Stimulated activated CD8-positive, alpha-beta memory T cell treated with anti-CD3 and anti-CD28 coated beads, Interleukin-12 subunit alpha, Interleukin-12 subunit beta, amount 100 ng/mL, for 1 hour (primary cell): ENCODE results near the gene NAT10.
"Not testable (repeated sequence)": the region's sequence is repeated elsewhere in the genome, so short reads cannot be mapped to it uniquely, and the experiment has no call there.

Experiments
- DNase-seq: peaks from one replicate; pipeline ENCODE4 v3.0.0-alpha.2; 2020; ENCODE audit warnings: low read depth

Gene NAT10

DNA sequence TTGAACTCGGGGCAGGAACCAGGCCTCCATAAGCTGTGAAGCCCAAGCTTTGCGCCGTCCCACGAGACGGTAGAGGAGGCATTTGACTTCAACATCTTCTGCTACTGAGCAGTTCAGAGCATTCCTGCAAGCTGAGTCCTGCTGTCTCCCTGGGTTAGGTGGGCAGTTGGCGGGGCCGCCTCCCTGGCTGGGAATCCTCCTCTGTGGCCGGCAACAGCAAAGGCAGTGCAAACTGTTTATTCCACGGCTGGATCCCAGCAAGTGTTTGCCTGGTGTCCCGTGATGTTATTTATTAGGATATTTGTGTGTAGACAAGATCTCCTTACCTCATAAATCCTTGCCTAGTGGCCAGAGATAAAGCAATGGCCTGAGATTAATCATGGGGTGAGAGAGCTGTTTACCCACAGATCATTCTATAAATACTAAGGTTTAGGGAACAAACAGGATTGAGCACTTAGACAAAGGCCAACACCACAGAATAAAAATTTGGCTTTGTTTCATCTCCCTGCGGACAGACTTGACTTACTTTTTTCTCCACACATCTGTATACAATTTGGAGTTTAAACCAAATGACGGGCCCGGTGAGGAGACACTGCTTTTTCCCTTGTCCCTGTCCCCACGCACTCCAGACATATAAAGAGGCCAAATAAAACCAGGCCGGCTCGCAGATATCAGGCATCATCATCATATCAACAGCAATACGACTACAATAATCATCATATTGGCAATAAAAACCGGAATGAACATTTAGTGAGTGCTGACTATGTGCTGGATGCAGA, 63.4 kb downstream of the NAT10 start:
- DNase-seq = no peak

DNA sequence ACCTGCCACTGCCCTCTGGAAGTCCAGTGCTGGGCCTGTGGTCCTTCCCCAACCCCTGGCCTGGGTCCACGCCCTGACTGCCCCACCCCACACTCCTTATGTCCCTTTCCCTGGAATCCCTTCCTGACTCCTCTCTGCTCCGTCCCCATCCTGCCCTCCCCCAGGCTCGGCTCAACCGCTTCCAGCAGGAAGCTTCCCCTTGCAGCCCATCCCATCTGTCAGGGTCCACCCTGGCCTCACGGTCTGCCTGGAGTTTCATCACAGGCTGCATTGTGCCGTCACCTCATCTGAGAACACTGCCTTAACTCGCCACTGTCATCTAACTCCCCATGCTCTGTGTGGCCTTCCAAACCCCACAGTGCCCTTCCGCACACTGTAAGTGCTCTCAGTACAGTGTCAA, 64.3 kb downstream of the NAT10 start:
- DNase-seq = no peak

GRCh38 chr11:34173050-34173449, 67.6 kb downstream of the NAT10 start:
- DNase-seq = no peak

- peak; percentile 65 for DNase-seq
These were observed 69.1 kb downstream of the NAT10 start for GRCh38 chr11:34174412-34175041.

DNA sequence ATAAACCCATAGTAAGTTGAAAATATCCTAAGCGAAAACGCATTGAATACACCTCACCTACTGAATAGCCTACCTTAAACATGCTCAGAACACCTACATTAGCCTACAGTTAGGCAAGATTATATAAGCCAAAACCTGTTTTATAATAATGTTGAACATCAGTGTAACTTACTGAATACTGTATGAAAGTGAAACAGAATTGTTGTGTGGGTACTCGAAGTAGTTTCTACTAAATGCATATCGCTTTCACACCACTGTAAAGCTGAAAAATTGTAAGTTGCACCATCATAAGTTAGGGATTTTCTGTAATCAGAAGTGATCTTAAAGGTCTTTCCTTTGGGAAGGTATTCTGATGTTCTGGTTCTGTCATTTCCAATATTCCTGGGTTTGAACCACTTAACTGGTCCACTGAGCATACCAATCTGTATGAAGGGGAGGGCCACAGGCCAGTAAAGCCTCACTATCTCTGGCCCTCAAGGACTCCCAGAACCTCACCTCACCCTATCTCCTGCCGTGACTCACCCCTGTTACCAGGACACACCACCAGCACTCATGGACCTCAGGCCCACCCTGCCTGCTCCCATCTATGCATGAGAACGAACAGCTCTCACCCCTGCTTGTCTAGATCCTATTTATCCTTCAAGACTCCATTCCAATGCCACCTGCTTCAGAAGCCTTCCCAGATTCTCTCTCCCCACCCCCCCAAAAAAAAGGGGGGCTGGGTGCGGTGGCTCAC, 70.0 kb downstream of the NAT10 start:
- no peak for DNase-seq

DNA sequence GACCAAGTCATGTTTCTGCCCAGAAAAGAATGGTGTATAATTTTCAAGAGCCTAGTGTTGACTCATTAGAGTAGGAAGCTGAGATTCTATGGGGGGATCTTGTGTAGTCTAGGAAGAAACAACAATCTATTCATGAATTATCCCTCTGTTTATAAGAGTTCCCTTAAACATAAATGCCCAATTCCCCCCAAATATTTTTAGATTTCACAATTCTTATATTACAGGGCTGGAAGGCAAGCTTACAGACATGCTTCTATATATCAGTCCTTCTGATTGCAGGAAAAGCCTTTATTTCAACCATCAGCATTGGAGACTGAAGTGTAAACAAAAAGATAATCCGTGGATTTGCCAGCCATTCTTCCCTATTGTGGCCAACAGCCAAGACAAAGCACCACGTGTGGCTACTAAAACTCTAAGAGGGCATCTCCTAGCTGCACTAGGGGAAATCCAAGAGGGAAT, 71.4 kb downstream of the NAT10 start:
- DNase-seq = no peak

DNA sequence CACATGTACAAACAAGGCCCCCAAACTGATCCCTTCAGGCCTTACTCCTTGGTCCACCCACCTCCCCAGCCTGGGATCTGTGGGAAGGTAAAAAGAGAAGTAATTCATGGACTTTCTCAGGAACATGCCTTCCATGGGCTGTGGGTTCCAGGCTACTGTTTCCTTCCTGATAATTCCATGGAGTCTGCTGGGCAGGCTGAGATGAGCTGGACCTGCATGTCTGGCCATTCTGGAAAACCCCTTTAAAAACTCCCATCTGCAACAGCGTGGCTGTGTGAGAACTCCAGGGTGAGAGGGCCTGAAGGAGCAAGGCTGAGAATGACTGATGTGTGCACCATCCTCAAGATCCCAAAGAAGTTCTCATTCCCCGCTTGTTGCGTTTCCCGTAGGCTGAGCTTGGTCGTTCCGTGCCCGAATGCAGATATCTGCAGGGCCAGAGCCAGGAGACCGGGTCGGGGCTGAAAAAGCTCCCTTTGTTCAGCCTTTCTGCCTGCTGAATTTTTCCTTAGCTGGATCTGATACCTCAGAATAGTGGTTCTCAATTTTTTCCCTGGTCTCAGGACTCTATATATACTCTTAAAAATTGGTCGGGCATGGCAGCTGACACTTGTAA, 72.9 kb downstream of the NAT10 start:
- no peak for DNase-seq

- no peak for DNase-seq
These were observed 73.7 kb downstream of the NAT10 start for GRCh38 chr11:34179026-34179675.

GRCh38 chr11:34180040-34180813, 74.8 kb downstream of the NAT10 start:
- DNase-seq = no peak

GRCh38 chr11:34180814-34181165, 75.4 kb downstream of the NAT10 start:
- not testable (repeated sequence) for DNase-seq

GRCh38 chr11:34181251-34181650, 75.8 kb downstream of the NAT10 start:
- no peak for DNase-seq

DNA sequence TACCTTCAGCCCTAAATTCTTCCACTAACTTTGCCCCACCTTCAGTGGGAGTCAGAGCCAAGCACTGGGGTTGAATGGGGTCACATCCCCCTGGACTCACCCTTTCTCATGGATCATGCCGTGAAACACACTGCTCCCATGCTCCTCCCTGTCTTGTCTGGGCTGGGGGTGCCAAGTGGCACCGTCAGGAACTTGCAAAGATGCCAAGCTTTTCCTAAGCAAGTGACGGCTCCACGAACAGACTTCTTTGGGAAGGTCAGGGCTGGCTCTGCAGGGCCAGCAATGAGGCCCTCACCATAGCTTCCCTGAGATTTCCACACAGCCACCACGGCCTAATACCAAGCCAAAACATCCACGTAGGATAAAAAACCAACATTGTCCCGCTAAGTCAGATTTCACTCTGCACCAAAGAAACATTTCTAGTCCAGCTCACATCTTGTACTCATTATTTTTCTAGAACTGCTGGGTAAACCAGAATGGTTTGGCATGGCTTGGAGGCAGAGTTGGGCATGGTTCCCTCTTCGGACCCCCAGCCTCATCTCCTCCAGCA, 76.5 kb downstream of the NAT10 start:
- no peak for DNase-seq

DNA sequence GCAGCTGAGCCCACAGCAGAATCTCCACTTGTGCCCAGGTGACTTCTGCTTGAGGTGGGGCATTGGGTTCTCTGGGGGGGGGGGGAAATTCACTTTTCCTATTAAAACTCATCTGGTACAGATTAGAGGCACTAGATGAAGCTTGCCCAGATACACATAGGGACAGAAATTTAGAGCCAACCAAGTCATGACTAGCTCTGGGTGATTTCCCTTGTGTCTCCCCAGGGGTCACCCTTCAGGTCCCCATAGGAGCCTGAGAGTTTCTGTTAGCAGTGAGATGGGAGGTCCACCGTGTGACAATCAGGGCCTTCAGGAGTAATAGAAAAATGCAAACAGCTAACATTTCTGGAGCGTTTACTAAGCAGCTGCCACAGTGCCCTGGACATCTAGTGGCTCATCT, 77.0 kb downstream of the NAT10 start:
- DNase-seq = no peak

DNA sequence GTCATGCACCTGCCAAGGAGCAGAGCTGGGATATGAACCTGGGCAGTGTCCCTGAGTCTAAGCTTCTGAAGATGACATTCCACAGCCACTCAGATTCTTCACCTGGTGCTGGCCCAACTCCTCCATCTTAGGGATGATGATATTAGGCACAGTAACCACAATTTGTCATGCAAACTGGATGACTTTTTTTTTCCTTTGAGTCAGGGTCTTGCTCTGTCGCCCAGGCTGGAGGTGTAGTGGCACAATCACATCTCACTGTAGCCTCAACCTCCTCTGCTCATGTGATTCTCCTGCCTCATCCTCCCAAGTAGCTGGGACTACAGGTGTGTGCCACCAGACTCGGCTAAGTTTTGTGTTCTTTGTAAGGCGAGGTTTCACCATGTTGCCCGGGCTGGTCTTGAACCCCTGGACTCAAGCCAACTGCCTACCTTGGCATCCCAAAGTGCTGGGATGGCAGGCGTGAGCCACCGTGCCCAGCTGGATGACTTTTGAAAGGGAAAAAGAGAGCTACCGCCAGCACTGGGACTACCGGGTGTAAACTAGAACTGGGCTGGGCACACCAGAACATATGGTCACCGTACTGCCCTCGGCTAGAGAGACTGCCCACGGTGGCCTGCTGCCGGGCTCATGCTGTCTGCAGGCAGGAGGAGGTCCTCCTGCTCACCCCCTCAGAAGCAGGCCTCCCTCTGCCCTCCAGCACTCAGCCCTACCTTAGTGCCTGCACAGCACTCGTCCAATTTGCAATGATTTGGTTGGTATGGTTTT, 77.7 kb downstream of the NAT10 start:
- DNase-seq = no peak

GRCh38 chr11:34183848-34184391, 78.5 kb downstream of the NAT10 start:
- DNase-seq = no peak

DNA sequence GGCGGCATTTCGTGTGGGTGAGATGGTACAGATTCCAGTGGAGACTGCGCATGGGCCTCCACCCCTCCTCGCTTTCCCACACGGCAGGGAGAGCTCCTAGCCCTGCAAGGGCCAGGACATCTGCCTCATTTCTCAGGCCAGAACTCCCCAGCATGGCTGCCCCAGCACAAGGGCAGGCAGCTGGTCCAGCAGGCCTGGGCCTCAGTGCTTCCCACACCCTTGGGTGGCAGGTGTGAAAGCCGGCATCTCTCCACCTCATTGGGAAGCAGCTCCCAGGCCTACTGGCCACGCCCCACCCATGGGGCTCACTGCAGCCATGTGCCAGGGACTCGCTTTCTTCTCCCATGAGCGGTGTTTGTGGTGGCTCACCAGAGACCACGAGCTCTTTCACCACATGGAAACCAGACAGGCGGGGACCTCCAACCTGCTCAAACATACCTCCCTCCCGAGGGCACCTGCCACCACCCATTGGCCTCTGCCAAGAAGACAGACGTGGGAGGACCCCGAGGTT, 79.1 kb downstream of the NAT10 start:
- no peak for DNase-seq

GRCh38 chr11:34185926-34186841, 80.8 kb downstream of the NAT10 start:
- DNase-seq = no peak

DNA sequence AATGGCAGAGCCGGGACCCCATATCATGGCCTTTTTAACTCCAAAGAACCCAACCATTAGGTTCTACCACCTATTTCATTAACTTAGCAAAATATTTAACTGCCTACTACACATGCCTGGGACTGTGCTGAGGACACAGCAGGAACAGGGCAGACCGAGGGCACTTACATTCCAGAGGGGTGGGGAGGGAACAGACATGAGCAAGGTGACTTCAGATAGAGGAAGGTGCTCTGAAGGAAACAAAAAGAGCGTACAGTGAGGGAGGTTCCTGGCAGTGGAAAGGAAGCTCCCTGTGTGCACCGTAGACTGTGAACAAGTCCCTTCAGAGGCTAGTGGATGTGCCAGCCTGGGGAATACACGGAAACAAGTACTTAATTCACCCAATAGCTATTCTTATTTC, 82.8 kb downstream of the NAT10 start:
- no peak for DNase-seq

GRCh38 chr11:34189191-34189590, 83.8 kb downstream of the NAT10 start:
- no peak for DNase-seq
